IPS-18a (cell line): Measurements from ENCODE around the gene TP53BP2.

Experiments
- H3K27ac ChIP-seq: one replicate; pipeline ENCODE4 v1.5.1; 2013; ENCODE audit warnings: low read length
- H3K27me3 ChIP-seq: one replicate; pipeline ENCODE4 v1.6.1; 2013; ENCODE audit warnings: mild to moderate bottlenecking, low read length; ENCODE audit not compliant: control insufficient read depth, insufficient read depth
- H3K36me3 ChIP-seq: one replicate; pipeline ENCODE4 v1.6.1; 2013; ENCODE audit warnings: low read depth, low read length; ENCODE audit not compliant: control insufficient read depth
- H3K4me1 ChIP-seq: one replicate; pipeline ENCODE4 v1.6.1; 2013; ENCODE audit warnings: low read depth, low read length; ENCODE audit not compliant: control insufficient read depth
- H3K4me3 ChIP-seq: one replicate; pipeline ENCODE4 v1.5.1; 2013; ENCODE audit warnings: low read length
- H3K9ac ChIP-seq: one replicate; pipeline ENCODE4 v1.6.1; 2013; ENCODE audit warnings: mild to moderate bottlenecking, low read length, moderate library complexity
- H3K9me3 ChIP-seq: one replicate; pipeline ENCODE4 v1.6.1; 2013; ENCODE audit warnings: low read depth, low read length; ENCODE audit not compliant: control insufficient read depth

The TP53BP2 gene

DNA sequence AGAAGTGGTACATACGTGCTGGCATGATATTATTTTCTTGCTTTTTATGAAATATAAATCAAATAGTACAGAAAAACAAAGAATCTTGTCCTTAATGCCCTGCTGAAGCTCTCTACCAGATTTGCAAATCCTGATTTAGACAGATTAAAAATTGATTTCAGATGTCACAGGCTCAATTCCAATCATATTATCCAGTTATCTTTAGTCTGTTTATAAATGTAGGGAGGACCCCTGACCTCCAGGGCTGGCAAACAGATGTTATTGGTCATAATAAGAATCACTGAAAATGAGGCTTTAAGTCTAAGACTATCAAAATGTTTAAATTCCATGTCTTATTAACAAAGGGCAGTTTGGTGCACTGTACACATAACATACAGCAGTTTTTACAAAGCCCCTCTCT is 62.1 kb downstream of the TP53BP2 start:
- H3K9ac ChIP-seq: no peak overlapping the region
- no peaks in the 10 kb centered on the region for H3K9me3 ChIP-seq
- H3K4me1 ChIP-seq: no peaks in the 10 kb centered on the region
- H3K27ac ChIP-seq: no peak overlapping the region
- peaks cover 64% of the 10 kb centered on the region for H3K36me3 ChIP-seq
- no peak overlapping the region for H3K4me3 ChIP-seq
- no peaks in the 10 kb centered on the region for H3K27me3 ChIP-seq

DNA sequence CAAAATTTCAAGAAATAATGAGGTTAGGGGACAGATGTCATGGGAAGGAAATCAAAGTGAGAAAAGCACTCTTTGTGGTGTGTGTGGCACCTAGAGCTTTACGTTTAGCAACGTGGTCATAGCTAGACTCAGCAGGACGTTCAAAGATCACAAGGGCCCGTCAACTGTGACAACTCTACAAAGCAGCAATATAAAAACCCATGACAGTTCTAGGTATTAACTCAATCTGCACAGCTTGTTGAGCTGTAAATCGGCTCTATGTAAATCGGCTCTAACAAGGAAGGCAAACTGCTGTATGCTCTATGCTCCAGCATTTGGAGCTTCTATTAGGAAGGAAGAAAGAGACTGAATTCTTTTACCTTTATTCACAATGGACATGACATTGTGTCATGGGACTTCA is 64.8 kb downstream of the TP53BP2 start:
- no peak overlapping the region for H3K9ac ChIP-seq
- H3K27ac ChIP-seq: no peak overlapping the region
- no peak overlapping the region for H3K4me3 ChIP-seq
- no peaks in the 10 kb centered on the region for H3K4me1 ChIP-seq
- no peaks in the 10 kb centered on the region for H3K9me3 ChIP-seq
- no peaks in the 10 kb centered on the region for H3K27me3 ChIP-seq
- peaks cover 77% of the 10 kb centered on the region for H3K36me3 ChIP-seq

DNA sequence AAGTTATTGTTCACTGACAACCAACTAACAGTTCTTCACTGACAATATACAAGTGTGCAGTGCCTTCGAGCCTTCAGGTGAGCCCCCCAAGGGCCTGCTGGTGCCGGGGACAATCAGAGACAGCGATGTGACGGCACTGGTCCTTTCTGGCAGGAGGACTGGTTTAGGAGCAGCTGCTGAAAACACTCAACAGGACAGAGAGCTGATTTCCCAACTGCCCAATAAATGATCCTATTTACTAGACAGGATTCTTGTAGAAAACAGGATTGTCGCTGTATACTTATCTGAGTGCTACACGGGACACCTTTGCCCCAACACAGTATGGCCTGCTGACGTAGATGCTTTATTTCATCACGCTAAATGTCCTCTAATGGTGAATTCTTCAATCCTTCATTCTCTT is 65.4 kb downstream of the TP53BP2 start:
- peaks cover 78% of the 10 kb centered on the region for H3K36me3 ChIP-seq
- no peak overlapping the region for H3K27ac ChIP-seq
- H3K4me3 ChIP-seq: no peak overlapping the region
- H3K27me3 ChIP-seq: no peaks in the 10 kb centered on the region
- H3K4me1 ChIP-seq: no peaks in the 10 kb centered on the region
- H3K9ac ChIP-seq: no peak overlapping the region
- no peaks in the 10 kb centered on the region for H3K9me3 ChIP-seq

DNA sequence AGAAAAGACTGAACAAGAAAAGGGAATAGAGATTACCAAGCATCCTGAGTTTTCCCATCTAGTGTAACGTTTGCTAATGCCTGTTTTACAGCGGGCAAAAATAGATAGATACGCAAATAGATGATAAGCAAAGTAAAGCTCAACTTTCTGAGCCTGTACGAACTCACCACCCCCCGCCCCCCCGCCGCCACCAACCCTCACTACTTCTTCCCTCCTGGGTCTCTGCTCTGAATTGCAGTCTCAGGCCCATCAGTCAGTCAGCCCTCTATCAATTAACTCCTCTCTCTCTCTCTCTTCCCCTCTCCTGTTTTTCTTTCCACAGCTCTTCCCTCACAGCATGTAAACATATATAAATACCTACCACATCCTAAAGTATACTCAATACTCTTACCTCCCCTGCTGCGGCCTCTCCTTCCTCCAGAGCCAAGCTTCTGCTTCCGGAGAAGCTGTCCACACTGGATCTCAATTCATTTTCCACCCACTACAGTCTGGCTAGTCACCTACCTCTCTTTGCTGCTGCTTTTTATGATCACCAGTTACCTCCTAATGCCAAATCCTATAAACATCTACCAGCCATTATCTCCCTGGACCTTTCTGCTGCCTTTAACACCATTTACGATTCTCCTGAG is 68.8 kb downstream of the TP53BP2 start:
- Histone ChIP-seq H3K9ac (no peak overlapping the region), H3K27ac (no peak overlapping the region), H3K27me3 (no peaks in the 10 kb centered on the region), H3K36me3 (peaks cover 73% of the 10 kb centered on the region), H3K4me1 (no peaks in the 10 kb centered on the region), H3K4me3 (no peak overlapping the region), H3K9me3 (no peaks in the 10 kb centered on the region)

DNA sequence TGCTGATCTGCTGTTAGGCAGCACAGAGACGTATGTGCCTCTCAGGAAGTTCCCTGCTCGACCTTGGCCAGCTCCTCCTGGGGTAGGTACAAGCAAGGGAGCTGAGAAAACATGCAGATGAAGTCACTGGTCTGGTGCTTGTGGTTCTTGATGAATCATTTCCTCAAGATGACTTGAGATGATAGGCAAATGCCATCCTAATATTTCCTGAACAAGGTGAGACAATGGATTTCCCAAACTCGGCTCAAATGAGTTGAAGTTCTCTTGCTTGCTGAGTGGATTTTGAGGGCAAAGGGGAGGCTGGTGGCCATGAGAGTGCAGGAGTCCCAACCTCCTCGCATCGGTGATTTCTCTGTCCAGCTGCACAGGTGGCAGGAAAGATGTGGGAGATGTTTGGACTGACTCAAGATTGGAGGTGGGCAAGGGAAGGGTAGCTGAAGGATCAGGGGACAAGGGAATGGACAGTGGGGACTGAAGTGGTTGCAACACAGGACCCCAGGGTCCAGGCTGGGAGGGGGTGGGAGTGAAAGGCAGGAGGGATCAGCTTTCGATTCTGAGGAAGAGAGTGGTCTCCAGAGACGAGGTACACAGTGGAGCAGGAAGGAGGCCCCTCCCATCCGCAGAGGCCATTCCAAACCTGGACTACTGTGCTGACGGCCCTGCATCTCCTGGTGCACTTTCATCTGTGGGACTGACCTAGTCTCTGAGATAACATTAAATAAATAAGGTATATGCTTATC is 69.5 kb downstream of the TP53BP2 start:
- Histone ChIP-seq H3K27ac (no peak overlapping the region), H3K4me1 (no peaks in the 10 kb centered on the region), H3K27me3 (no peaks in the 10 kb centered on the region), H3K36me3 (peaks cover 76% of the 10 kb centered on the region), H3K9ac (no peak overlapping the region), H3K9me3 (no peaks in the 10 kb centered on the region), H3K4me3 (no peak overlapping the region)

DNA sequence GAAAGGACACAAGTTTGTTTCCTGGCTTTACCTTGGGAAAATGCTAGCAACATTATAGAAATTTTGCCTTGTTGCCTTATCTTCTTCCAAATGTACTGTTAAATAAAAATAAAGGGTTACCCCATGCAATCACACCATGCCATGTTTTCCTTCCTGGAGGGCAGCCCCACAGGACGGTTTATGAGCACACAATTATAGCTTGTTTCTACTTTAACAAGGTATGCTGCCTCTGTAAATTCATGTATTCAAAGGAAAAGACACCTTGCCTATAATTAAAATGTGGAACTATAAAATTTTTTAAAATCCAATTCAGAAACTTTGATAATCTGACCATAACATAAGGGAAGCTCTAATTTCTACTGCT is 70.1 kb downstream of the TP53BP2 start:
- H3K27ac ChIP-seq: no peak overlapping the region
- H3K9ac ChIP-seq: no peak overlapping the region
- no peaks in the 10 kb centered on the region for H3K9me3 ChIP-seq
- H3K4me3 ChIP-seq: no peak overlapping the region
- H3K27me3 ChIP-seq: no peaks in the 10 kb centered on the region
- H3K36me3 ChIP-seq: peaks cover 76% of the 10 kb centered on the region
- H3K4me1 ChIP-seq: no peaks in the 10 kb centered on the region

DNA sequence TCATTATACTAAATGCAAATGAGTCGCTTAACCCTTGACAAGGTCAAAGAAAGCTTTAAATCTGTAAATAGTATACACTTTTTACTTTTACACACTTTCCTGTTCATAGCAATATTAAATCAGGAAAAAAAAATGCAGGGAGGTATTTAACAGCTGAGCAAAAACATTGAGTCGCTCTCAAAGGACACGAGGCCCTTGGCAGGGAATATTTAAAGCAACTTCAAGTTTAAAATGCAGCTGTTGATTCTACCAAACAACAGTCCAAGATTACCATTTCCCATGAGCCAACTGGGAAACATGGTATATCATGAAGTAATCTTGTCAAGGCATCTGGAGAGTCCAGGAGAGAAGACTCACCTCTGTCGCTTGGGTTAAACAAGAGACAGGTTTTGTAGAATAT is 70.7 kb downstream of the TP53BP2 start:
- Histone ChIP-seq H3K4me1 (no peaks in the 10 kb centered on the region), H3K9ac (no peak overlapping the region), H3K27me3 (no peaks in the 10 kb centered on the region), H3K4me3 (no peak overlapping the region), H3K27ac (no peak overlapping the region), H3K9me3 (no peaks in the 10 kb centered on the region), H3K36me3 (peaks cover 72% of the 10 kb centered on the region)

DNA sequence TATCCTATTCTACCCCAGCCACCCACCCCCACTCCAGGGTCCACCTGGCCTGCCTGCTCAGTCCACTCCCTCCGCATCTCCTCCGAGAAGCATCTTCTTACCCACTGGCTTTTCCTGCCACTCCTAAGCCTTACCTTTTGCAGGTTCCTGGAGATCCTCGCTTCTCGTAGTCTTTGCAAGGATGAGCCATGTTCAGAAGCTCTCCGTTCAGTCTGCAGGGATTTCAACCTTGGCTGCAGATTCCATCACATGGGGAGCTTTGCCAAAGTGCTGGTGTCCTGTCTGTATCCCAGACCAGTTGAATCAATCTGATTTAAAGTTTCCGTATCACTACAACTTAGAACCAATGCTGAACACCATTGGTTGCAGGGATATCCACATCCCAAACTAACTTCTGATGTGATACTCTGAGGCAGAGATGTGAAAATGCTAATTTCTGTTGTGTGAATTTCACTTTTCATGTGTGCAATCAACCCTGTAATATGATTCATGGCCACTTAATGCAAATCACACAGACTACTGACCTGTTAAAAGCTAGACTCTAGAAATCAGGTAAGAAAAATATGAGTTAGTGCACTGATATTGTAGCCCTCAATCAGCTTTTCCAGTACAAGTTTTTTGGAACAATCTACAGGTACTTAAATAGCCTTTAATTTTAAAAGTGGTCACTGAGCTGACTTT is 71.5 kb downstream of the TP53BP2 start:
- Histone ChIP-seq H3K36me3 (peaks cover 68% of the 10 kb centered on the region), H3K27me3 (no peaks in the 10 kb centered on the region), H3K9ac (no peak overlapping the region), H3K9me3 (no peaks in the 10 kb centered on the region), H3K27ac (no peak overlapping the region), H3K4me1 (no peaks in the 10 kb centered on the region), H3K4me3 (no peak overlapping the region)

DNA sequence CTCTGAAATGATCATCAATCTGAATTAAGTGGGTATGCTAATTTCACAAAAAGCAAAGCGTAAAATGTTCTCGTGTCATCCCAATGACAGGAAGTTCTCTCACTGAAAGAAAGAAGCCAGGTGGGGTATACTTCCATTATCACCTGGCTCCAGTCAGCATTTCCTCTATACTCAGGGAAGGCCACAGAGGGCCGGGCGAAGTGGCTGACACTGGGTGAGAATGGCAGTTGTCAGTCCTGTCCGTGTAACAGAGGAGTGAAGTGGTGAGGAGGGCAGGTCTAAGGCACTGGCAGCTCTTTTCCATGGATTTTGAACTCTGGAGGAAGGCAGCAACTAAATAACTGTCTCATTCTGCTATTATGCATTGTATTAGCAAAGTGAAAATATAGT is 73.0 kb downstream of the TP53BP2 start:
- H3K4me3 ChIP-seq: no peak overlapping the region
- peaks cover 55% of the 10 kb centered on the region for H3K36me3 ChIP-seq
- H3K4me1 ChIP-seq: no peaks in the 10 kb centered on the region
- H3K9me3 ChIP-seq: no peaks in the 10 kb centered on the region
- no peak overlapping the region for H3K27ac ChIP-seq
- H3K9ac ChIP-seq: no peak overlapping the region
- H3K27me3 ChIP-seq: no peaks in the 10 kb centered on the region

DNA sequence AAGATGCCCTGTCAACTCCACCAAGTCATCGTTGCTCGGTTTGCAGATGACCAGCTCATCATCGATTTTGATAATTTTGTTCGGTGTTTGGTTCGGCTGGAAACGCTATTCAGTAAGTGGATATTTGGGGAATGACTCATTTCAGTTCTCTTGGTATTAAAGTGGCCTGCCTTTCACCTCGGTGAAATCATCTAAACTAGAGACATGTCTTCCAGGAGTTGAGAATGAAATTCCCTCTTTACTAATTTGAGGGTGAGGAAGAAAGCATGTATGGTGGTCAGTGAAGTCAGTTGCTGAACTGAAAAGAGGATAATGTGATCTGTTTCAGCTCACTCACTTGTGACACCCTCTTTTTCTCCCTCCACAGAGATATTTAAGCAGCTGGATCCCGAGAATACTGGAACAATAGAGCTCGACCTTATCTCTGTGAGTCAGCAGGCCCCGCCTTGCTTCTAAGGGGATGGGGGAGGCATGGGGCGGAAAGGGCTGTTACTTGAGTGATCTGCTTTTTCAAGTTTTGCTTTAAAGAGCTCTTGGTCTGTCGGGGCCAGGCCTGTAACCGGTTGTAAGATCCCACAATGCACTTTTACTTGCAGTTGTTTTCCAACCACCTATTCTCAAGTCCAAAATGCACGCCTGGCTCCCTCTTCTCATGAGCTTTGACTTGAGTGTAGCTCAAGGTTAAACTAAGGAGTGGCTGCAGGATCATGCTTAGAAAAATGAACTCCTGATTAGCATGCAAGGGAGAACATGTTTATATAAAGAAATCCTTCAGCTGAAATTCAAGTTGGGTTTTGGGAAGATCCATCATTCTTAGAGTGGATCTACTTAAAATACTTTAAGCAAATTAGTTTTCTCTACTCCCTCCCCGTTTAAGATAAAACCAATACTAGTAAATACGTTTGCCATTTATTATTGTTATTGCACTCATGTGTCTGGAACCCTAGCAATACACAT is 73.7 kb downstream of the TP53BP2 start:
- Histone ChIP-seq H3K4me3 (no peak overlapping the region), H3K9ac (no peak overlapping the region), H3K27me3 (no peaks in the 10 kb centered on the region), H3K4me1 (no peaks in the 10 kb centered on the region), H3K36me3 (peaks cover 48% of the 10 kb centered on the region), H3K27ac (no peak overlapping the region), H3K9me3 (no peaks in the 10 kb centered on the region)

DNA sequence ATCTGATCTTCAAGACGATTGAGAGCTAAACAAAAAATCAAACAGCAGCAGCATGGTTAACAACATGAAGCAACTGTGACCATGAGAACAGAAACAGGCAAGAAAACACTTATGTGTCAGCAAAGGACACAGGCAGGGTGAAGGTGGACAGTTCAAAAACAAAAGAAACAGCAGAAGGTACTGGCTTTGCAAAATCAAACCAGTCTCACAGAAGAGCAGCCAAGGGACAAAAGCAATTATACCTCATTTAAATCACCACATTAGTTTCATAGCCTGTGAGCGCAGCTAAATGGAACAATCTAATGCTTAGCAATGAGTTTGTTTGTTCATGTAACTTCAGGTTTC is 74.3 kb downstream of the TP53BP2 start:
- H3K9me3 ChIP-seq: no peaks in the 10 kb centered on the region
- H3K9ac ChIP-seq: no peak overlapping the region
- H3K4me3 ChIP-seq: no peak overlapping the region
- H3K27ac ChIP-seq: no peak overlapping the region
- H3K4me1 ChIP-seq: no peaks in the 10 kb centered on the region
- peaks cover 46% of the 10 kb centered on the region for H3K36me3 ChIP-seq
- no peaks in the 10 kb centered on the region for H3K27me3 ChIP-seq
